ENCODE data around the gene ERP44.

ERP44 gene

DNA sequence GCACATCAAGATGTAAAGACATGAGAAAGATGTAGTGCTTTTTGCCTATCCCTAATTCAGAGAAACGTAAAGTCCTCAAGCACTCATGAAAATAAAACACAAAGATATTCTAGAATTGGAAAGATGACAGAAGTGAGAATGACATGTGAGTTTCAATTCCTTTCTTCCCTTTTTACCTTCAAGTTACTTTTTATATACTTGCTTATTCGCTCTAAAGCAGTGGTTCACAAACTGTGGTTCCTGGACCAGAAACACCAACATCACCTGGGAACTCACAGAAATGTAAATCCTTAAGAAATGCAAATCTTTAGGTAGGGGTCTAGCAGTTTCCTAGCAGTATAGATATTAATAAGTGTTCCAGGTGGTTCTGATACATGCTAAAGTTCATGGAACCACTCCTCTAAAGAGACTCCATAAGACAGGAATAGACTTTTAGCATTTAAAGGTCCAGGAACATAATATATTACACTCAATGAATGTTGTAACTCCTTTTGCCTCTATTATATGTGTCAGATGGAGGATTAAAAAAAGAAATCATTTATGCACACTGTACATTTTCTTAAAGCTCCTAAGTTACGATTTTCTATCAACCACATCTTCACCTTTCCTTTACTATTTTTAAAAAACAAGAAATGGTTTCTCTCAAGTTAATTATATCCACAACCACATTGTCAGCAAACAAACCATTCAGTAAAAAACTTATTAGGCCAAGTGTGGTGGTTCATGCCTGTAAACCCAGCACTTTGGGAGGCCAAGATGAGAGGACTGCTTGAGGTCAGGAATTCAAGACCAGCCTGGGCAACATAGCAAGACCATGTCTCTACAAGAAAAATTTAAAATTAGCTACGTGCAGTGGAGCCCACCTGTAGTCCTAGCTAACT, 39.9 kb downstream of the ERP44 start:
- no peaks in the 10 kb centered on the region for H3K9me2 ChIP-seq (replicated peaks; ENCODE audit: control insufficient read depth, low read length)
- peaks cover 23% of the 10 kb centered on the region for H3F3A ChIP-seq (ENCODE audit: control insufficient read depth, insufficient read depth)
- H3K27ac ChIP-seq (ENCODE audit: low read depth, low read length) = peak overlapping the region; percentile 94
- H3K79me2 ChIP-seq (ENCODE audit: control insufficient read depth, low read length) = peaks cover 56% of the 10 kb centered on the region
- H4K20me1 ChIP-seq (ENCODE audit: control insufficient read depth, insufficient read depth, low read depth, low read length) = no peaks in the 10 kb centered on the region
- H3K27me3 ChIP-seq (ENCODE audit: control insufficient read depth, low read length) = no peaks in the 10 kb centered on the region
- peaks cover 47% of the 10 kb centered on the region for H3K36me3 ChIP-seq (ENCODE audit: control insufficient read depth, low read length)
- TF ChIP-seq EZH2phosphoT487 (IDR thresholded peaks at IDR 0.05; ENCODE audit: borderline replicate concordance, low read length) = no peak
- TF ChIP-seq, protein P1, sequence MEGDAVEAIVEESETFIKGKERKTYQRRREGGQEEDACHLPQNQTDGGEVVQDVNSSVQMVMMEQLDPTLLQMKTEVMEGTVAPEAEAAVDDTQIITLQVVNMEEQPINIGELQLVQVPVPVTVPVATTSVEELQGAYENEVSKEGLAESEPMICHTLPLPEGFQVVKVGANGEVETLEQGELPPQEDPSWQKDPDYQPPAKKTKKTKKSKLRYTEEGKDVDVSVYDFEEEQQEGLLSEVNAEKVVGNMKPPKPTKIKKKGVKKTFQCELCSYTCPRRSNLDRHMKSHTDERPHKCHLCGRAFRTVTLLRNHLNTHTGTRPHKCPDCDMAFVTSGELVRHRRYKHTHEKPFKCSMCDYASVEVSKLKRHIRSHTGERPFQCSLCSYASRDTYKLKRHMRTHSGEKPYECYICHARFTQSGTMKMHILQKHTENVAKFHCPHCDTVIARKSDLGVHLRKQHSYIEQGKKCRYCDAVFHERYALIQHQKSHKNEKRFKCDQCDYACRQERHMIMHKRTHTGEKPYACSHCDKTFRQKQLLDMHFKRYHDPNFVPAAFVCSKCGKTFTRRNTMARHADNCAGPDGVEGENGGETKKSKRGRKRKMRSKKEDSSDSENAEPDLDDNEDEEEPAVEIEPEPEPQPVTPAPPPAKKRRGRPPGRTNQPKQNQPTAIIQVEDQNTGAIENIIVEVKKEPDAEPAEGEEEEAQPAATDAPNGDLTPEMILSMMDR (IDR thresholded peaks at IDR 0.05; ENCODE audit: low read depth, low read length, poor library complexity, severe bottlenecking) = no peak
- H3K9me3 ChIP-seq (ENCODE audit: control insufficient read depth, insufficient read depth, low read length) = no peaks in the 10 kb centered on the region
- H3K4me2 ChIP-seq (ENCODE audit: low read length) = peak overlapping the region; percentile 63
- H3K4me3 ChIP-seq (ENCODE audit: low read length) = peak overlapping the region; percentile 57
- H3K4me1 ChIP-seq (ENCODE audit: control insufficient read depth, low read length) = peaks cover 83% of the 10 kb centered on the region

- H3K79me2 ChIP-seq (ENCODE audit: control insufficient read depth, low read length) = peaks cover 48% of the 10 kb centered on the region
- H3K9me3 ChIP-seq (ENCODE audit: control insufficient read depth, insufficient read depth, low read length) = no peaks in the 10 kb centered on the region
- no peaks in the 10 kb centered on the region for H3K27me3 ChIP-seq (ENCODE audit: control insufficient read depth, low read length)
- H3K9me2 ChIP-seq (replicated peaks; ENCODE audit: control insufficient read depth, low read length) = no peaks in the 10 kb centered on the region
- H3K4me2 ChIP-seq (ENCODE audit: low read length) = peak overlapping the region; percentile 63
- H3K36me3 ChIP-seq (ENCODE audit: control insufficient read depth, low read length) = peaks cover 47% of the 10 kb centered on the region
- H3K27ac ChIP-seq (ENCODE audit: low read depth, low read length) = peak overlapping the region; percentile 94
- TF ChIP-seq, protein P1 (IDR thresholded peaks at IDR 0.05; ENCODE audit: low read depth, low read length, poor library complexity, severe bottlenecking) = no peak
- TF ChIP-seq EZH2phosphoT487 (IDR thresholded peaks at IDR 0.05; ENCODE audit: borderline replicate concordance, low read length) = no peak
- no peaks in the 10 kb centered on the region for H4K20me1 ChIP-seq (ENCODE audit: control insufficient read depth, insufficient read depth, low read depth, low read length)
- H3K4me1 ChIP-seq (ENCODE audit: control insufficient read depth, low read length) = peaks cover 83% of the 10 kb centered on the region
- H3K4me3 ChIP-seq (ENCODE audit: low read length) = peak overlapping the region; percentile 57; the same call in 1 of the 2 replicates
- H3F3A ChIP-seq (ENCODE audit: control insufficient read depth, insufficient read depth) = peaks cover 23% of the 10 kb centered on the region
These were observed 41.2 kb downstream of the ERP44 start for GRCh38 chr9:100057624-100058023.

- no peaks in the 10 kb centered on the region for H3K9me3 ChIP-seq (ENCODE audit: control insufficient read depth, insufficient read depth, low read length)
- TF ChIP-seq, protein P1 (IDR thresholded peaks at IDR 0.05; ENCODE audit: low read depth, low read length, poor library complexity, severe bottlenecking) = no peak
- TF ChIP-seq EZH2phosphoT487 (IDR thresholded peaks at IDR 0.05; ENCODE audit: borderline replicate concordance, low read length) = no peak
- peaks cover 56% of the 10 kb centered on the region for H3K36me3 ChIP-seq (ENCODE audit: control insufficient read depth, low read length)
- 0 out of 2 replicates have a peak, but pooled peaks cover under 1% of the 10 kb centered on the region for H4K20me1 ChIP-seq (ENCODE audit: control insufficient read depth, insufficient read depth, low read depth, low read length)
- no peak overlapping the region for H3K27ac ChIP-seq (ENCODE audit: low read depth, low read length)
- peaks cover 23% of the 10 kb centered on the region for H3F3A ChIP-seq (ENCODE audit: control insufficient read depth, insufficient read depth)
- peaks cover 37% of the 10 kb centered on the region for H3K79me2 ChIP-seq (ENCODE audit: control insufficient read depth, low read length)
- no peaks in the 10 kb centered on the region for H3K27me3 ChIP-seq (ENCODE audit: control insufficient read depth, low read length)
- H3K4me3 ChIP-seq (ENCODE audit: low read length) = no peak overlapping the region
- no peaks in the 10 kb centered on the region for H3K9me2 ChIP-seq (replicated peaks; ENCODE audit: control insufficient read depth, low read length)
- no peak overlapping the region for H3K4me2 ChIP-seq (ENCODE audit: low read length)
- H3K4me1 ChIP-seq (ENCODE audit: control insufficient read depth, low read length) = peaks cover 81% of the 10 kb centered on the region
These were observed 42.2 kb downstream of the ERP44 start for GRCh38 chr9:100056561-100056960.

All from DOHH2 (cell line).